K562 (cell line): ENCODE measurements around the gene PNPLA2. TPM values are rescaled to one million over a fixed set of nuclear protein-coding genes. Genes with fewer than 3 reads are reported as not detected.

ENCODE experiments used
- ATAC-seq: fragments of 200-7000 bp; cut with Tn5 transposase; 3 replicates; pipeline ENCODE4 v1.9.1; 2020; ENCODE audit warnings: moderate library complexity
- BruUV-seq: library from RNA; stranded (reverse); fragments of 400-500 nt; replicated peaks from 2 replicates; lab custom pipeline; 2021; lab: Mats Ljungman, UMichigan
- CTCF ChIA-PET: fragments of 300-600 bp; formaldehyde crosslinking; extraction: SDS; loops from one replicate; lab custom pipeline; 2021; ENCODE audit warnings: low intra/inter-chr PET ratio; lab: Yijun Ruan, JAX
- POLR2A ChIA-PET: fragments of 300-600, 350-650 bp; sonication (Branson Sonifier 250); formaldehyde crosslinking; extraction: SDS; loops from one replicate; lab custom pipeline; 2021; ENCODE audit warnings: antibody characterized with exemption, inconsistent platforms; lab: Yijun Ruan, JAX
- DNase-seq, 4 experiments: peaks; one replicate each; pipeline versions ENCODE4 v3.0.0 to v3.0.0-alpha.2; 2011 to 2018; ENCODE audit warnings: low spot score in 3 of 4, mixed read lengths in 3 of 4; ENCODE audit errors: extremely low read depth in 1 of 4
- FAIRE-seq: peaks from 2 replicates; lab custom pipeline; 2011; peaks lifted over from hg19 to GRCh38; lab: Jason Lieb, UNC
- H2AFZ ChIP-seq: 2 replicates; pipeline ENCODE4 v1.6.0; 2011; ENCODE audit warnings: low read depth, low read length, control low read depth, inconsistent platforms
- H3K27ac ChIP-seq: fragments of 200-600 bp; 3 replicates; pipeline ENCODE4 v1.8.0; 2011; ENCODE audit warnings: low read depth, mild to moderate bottlenecking, control low read depth, inconsistent platforms, low read length, moderate library complexity, mixed read lengths; ENCODE audit errors: extremely low read depth
- H3K27me3 ChIP-seq, 2 experiments: fragments of 300-600 bp in 1 of 2; 2 replicates in 1 of 2; 3 replicates in 1 of 2; pipeline versions ENCODE4 v1.6.0 to v1.8.0; 2011; ENCODE audit warnings: inconsistent platforms in 2 of 2, low read length in 2 of 2, mild to moderate bottlenecking in 1 of 2, mixed read lengths in 1 of 2, moderate library complexity in 1 of 2; ENCODE audit not compliant: control insufficient read depth in 2 of 2, insufficient read depth in 2 of 2
- H3K36me3 ChIP-seq: fragments of 300-600 bp; 3 replicates; pipeline ENCODE4 v1.8.0; 2011; ENCODE audit warnings: mild to moderate bottlenecking, low read length, inconsistent platforms; ENCODE audit not compliant: control insufficient read depth, insufficient read depth
- H3K4me1 ChIP-seq, 2 experiments: fragments of 200-600 bp in 1 of 2; replicated peaks in 1 of 2; 2 replicates in 1 of 2; 3 replicates in 1 of 2; pipeline versions ENCODE4 v1.5.1 to v1.8.0; 2011; ENCODE audit warnings: inconsistent platforms in 2 of 2, low read length in 2 of 2, mild to moderate bottlenecking in 1 of 2, mixed read lengths in 1 of 2, moderate library complexity in 1 of 2; ENCODE audit not compliant: control insufficient read depth in 2 of 2, insufficient read depth in 2 of 2
- H3K4me2 ChIP-seq: 2 replicates; pipeline ENCODE4 v1.6.1; 2011; ENCODE audit warnings: low read length, control low read depth, inconsistent platforms, mixed read lengths; ENCODE audit not compliant: insufficient read depth
- H3K4me3 ChIP-seq: fragments of 200-600 bp; sonication (generic), shearing (Covaris generic); 2 replicates; pipeline ENCODE4 v1.5.1; 2016; ENCODE audit warnings: control low read depth, inconsistent platforms
- H3K79me2 ChIP-seq: fragments of 200-600 bp; 3 replicates; pipeline ENCODE4 v1.8.0; 2011; ENCODE audit warnings: low read length, inconsistent platforms; ENCODE audit not compliant: control insufficient read depth, insufficient read depth
- H3K9ac ChIP-seq, 2 experiments: 2 replicates each; pipeline versions ENCODE4 v1.6.0 to v1.6.1; 2011; ENCODE audit warnings: low read depth in 2 of 2, low read length in 2 of 2, control low read depth in 1 of 2, inconsistent platforms in 1 of 2, mild to moderate bottlenecking in 1 of 2, mixed read lengths in 1 of 2; ENCODE audit not compliant: insufficient read depth in 1 of 2
- H3K9me1 ChIP-seq: one replicate; pipeline ENCODE4 v1.6.0; 2011; ENCODE audit warnings: inconsistent platforms, mild to moderate bottlenecking, low read length, moderate library complexity; ENCODE audit not compliant: control insufficient read depth, insufficient read depth
- H3K9me3 ChIP-seq: replicated peaks from 2 replicates; pipeline ENCODE4 v1.5.1; 2011; ENCODE audit warnings: low read depth, low read length, inconsistent platforms; ENCODE audit not compliant: control insufficient read depth, insufficient read depth
- H4K20me1 ChIP-seq: replicated peaks from 2 replicates; pipeline ENCODE4 v1.6.1; 2011; ENCODE audit warnings: low read length, inconsistent platforms, mixed read lengths; ENCODE audit not compliant: control insufficient read depth, insufficient read depth
- CCNT2 ChIP-seq: IDR thresholded peaks from 2 replicates; pipeline ENCODE4 v1.6.1; 2011; ENCODE audit warnings: borderline replicate concordance, low read depth, mild to moderate bottlenecking, moderate library complexity, mixed read lengths, low read length; ENCODE audit not compliant: insufficient read length; ENCODE audit errors: extremely low read depth
- CREM ChIP-seq: IDR thresholded peaks from 2 replicates; pipeline ENCODE4 v1.6.1; 2014; ENCODE audit warnings: antibody characterized with exemption, low read depth
- CTBP1 ChIP-seq: fragments of 450-650 bp; IDR thresholded peaks from 2 replicates; pipeline ENCODE4 v1.6.1; 2016; ENCODE audit warnings: borderline replicate concordance
- HDAC2 ChIP-seq: fragments of 450-650 bp; IDR thresholded peaks from 2 replicates; pipeline ENCODE4 v1.6.1; 2016; ENCODE audit warnings: mild to moderate bottlenecking
- HNRNPL ChIP-seq: fragments of 200-400 bp; formaldehyde crosslinking; IDR thresholded peaks from 2 replicates; pipeline ENCODE4 v1.6.1; 2017; ENCODE audit warnings: low read depth, mild to moderate bottlenecking, low read length
- MCM2 ChIP-seq: fragments of 450-650 bp; IDR thresholded peaks from 2 replicates; pipeline ENCODE4 v1.6.1; 2017; ENCODE audit warnings: low read depth, mild to moderate bottlenecking
- MGA ChIP-seq: fragments of 450-650 bp; IDR thresholded peaks from 2 replicates; pipeline ENCODE4 v1.6.1; 2016; ENCODE audit warnings: mild to moderate bottlenecking, moderate library complexity
- POLR2G ChIP-seq: fragments of 200-400 bp; formaldehyde crosslinking; IDR thresholded peaks from 2 replicates; pipeline ENCODE4 v1.6.1; 2017; ENCODE audit warnings: low read depth, mild to moderate bottlenecking, antibody characterized with exemption, low read length, moderate library complexity
- PREB ChIP-seq: sonication (generic); formaldehyde crosslinking; IDR thresholded peaks from 2 replicates; pipeline ENCODE4 v1.8.1; 2023; ENCODE audit warnings: mild to moderate bottlenecking, missing genetic modification reagents
- WHSC1 ChIP-seq: IDR thresholded peaks from one replicate; pipeline ENCODE4 v1.6.1; 2012; ENCODE audit warnings: low read length, control low read depth, inconsistent platforms
- XRCC3 ChIP-seq: fragments of 450-650 bp; IDR thresholded peaks from 2 replicates; pipeline ENCODE4 v1.6.1; 2017; ENCODE audit warnings: mild to moderate bottlenecking, moderate library complexity
- WGBS: fragments of 100-300 bp; shearing (Covaris generic); methylation state at CpG from one replicate; pipeline ENCODE4 v1.1.6; 2016; ENCODE audit warnings: low coverage, mixed read lengths; ENCODE audit not compliant: insufficient coverage; ENCODE audit errors: missing lambda C conversion rate; 5-methylcytosine and 5-hydroxymethylcytosine counted together
- in situ Hi-C: fragments of 300-500 bp; cut with MboI; formaldehyde crosslinking; loops from 4 replicates; pipeline ENCODE4 v1.15.0; 2018; ENCODE audit warnings: inconsistent platforms, mixed read lengths
- intact Hi-C: fragments of 100-400 bp; cut with micrococcal nuclease; formaldehyde crosslinking; loops from 2 replicates; pipeline ENCODE4 v1.14.2; 2022
- polyA plus RNA-seq, 8 experiments: library from polyadenylated mRNA; depleted of rRNA in 4 of 8; stranded (reverse) in 5 of 8; unstranded in 3 of 8; fragments of >200 nt; fragmentation: Nextera tagmentation in 2 of 8; fragmentation: Illumina TruSeq in 1 of 8; extraction: Ambion mirVana in 2 of 8; extraction: Trizol in 1 of 8; gene quantifications; 2 replicates each; pipeline versions ENCODE4 v1.2.1 to v1.2.3, GENCODE V29; 2011 to 2014; ENCODE audit warnings: inconsistent platforms in 1 of 8, missing spikeins in 1 of 8
- total RNA-seq, 7 experiments: library from RNA; depleted of rRNA in 6 of 7; stranded (reverse); fragments of >200 nt in 6 of 7; fragmentation: Illumina TruSeq in 2 of 7; extraction: Trizol in 2 of 7; gene quantifications; 2 replicates each; pipeline versions ENCODE4 v1.2.1 to v1.2.3, GENCODE V29; 2011 to 2021; ENCODE audit warnings: low replicate concordance in 1 of 7

Gene PNPLA2
- total and polyA plus RNA-seq, 9 of the 15 experiments (the other 6 are each of a cell fraction or from before 2014, with no cell fraction given) = 0.39 to 87.1 (median 8.4) TPM

- Histone ChIP-seq H3K27ac (no peak within 1 kb of the TSS), H3K9me3 (no peaks in the 10 kb centered on the region), H4K20me1 (no peaks in the 10 kb centered on the region), H3K4me3 (no peak within 1 kb of the TSS), H3K9me1 (peaks cover 3% of the 10 kb centered on the region), H3K4me1 (peaks cover 0 to 79% of the 10 kb centered on the region in 2 experiments; a peak in 2 of 5 replicates), H3K36me3 (peaks cover 31% of the 10 kb centered on the region; the same call in 1 of the 3 replicates), H3K79me2 (no peaks in the 10 kb centered on the region), H3K27me3 (no peaks in the 10 kb centered on the region), H3K4me2 (no peak within 1 kb of the TSS), H3K9ac (peak within 1 kb of the TSS in 1 of 2 experiments; percentile 69; a peak in 2 of 4 replicates), H2AFZ (no peak within 1 kb of the TSS)
- ChIA-PET CTCF (no interaction called here), POLR2A (interaction anchor here (0.5 to 2.0 kb wide), 3 partner anchors 27 to 292 kb away, joined by 3 to 6 read pairs (median 6); no protein-coding TSS in a partner anchor)
- peak; percentile 6 for FAIRE-seq
- peak; percentile 72 to 89 (median 82) for DNase-seq
- peak; percentile 76 for ATAC-seq
- 26% methylated on average over 6 of the region's 44 CpGs for WGBS
- intact Hi-C loops = loop anchor here (10.0 kb wide), 1 partner anchor 225 kb away; the partner anchor contains the start of genes LMNTD2 and RASSF7
- BruUV-seq = no TSS peak
- in situ Hi-C loops = no loop called here
- peak; percentile 79; the same call in 1 of the 2 replicates for TF ChIP-seq CTBP1
- no peak for TF ChIP-seq PREB (CRISPR knock-in tag)
- no peak for TF ChIP-seq HNRNPL
- no peak for TF ChIP-seq XRCC3
- no peak for TF ChIP-seq MGA
- peak; percentile 21 for TF ChIP-seq CCNT2
- TF ChIP-seq MCM2 = no peak
- TF ChIP-seq CREM = 0 out of 2 replicates have a peak, but pooled peaks have one; percentile 10
- TF ChIP-seq POLR2G = peak; percentile 46; the same call in 1 of the 2 replicates
- TF ChIP-seq WHSC1 = no peak
- peak; percentile 53; the same call in 1 of the 2 replicates for TF ChIP-seq HDAC2
These were observed 28.8 kb upstream of the PNPLA2 start, which contains the start of gene CEND1 for GRCh38 chr11:789943-790342. Gene CEND1, minus strand, starts transcription at chr11:790090. Its CDS starts 1,514 bp downstream, at chr11:788576.
